ENCODE data around the gene USP2.

- TF ChIP-seq, protein P1, sequence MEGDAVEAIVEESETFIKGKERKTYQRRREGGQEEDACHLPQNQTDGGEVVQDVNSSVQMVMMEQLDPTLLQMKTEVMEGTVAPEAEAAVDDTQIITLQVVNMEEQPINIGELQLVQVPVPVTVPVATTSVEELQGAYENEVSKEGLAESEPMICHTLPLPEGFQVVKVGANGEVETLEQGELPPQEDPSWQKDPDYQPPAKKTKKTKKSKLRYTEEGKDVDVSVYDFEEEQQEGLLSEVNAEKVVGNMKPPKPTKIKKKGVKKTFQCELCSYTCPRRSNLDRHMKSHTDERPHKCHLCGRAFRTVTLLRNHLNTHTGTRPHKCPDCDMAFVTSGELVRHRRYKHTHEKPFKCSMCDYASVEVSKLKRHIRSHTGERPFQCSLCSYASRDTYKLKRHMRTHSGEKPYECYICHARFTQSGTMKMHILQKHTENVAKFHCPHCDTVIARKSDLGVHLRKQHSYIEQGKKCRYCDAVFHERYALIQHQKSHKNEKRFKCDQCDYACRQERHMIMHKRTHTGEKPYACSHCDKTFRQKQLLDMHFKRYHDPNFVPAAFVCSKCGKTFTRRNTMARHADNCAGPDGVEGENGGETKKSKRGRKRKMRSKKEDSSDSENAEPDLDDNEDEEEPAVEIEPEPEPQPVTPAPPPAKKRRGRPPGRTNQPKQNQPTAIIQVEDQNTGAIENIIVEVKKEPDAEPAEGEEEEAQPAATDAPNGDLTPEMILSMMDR (IDR thresholded peaks at IDR 0.05; ENCODE audit: insufficient read depth, low read length, poor library complexity, severe bottlenecking): no peak
- no peak for TF ChIP-seq EZH2phosphoT487 (conservative IDR thresholded peaks at IDR 0.05; ENCODE audit: low read length)
Observed at GRCh38 chr11:119342023-119342300, 39.5 kb downstream of the USP2 start.
